Smooth muscle cell (in vitro differentiated cells): Measurements from ENCODE around the gene GAS7. TPM values are rescaled to one million over a fixed set of nuclear protein-coding genes. Genes with fewer than 3 reads are reported as not detected.

Source experiments
- DNase-seq: peaks from one replicate; lab custom pipeline; 2025; ENCODE audit not compliant: unreplicated experiment; lab: John Stamatoyannopoulos, UW
- H2AFZ ChIP-seq: fragments of 200-600 bp; sonication (generic); 2 replicates; pipeline ENCODE4 v1.6.0; 2016; ENCODE audit warnings: antibody characterized with exemption, low read depth, mild to moderate bottlenecking
- H3F3A ChIP-seq: fragments of 200-600 bp; sonication (generic); 2 replicates; pipeline ENCODE4 v1.6.0; 2017; ENCODE audit warnings: antibody characterized with exemption, low read depth
- H3K27ac ChIP-seq: fragments of 200-600 bp; sonication (generic); 2 replicates; pipeline ENCODE4 v1.5.1; 2016; ENCODE audit warnings: low read depth, mild to moderate bottlenecking
- H3K27me3 ChIP-seq: fragments of 200-600 bp; sonication (generic); 2 replicates; pipeline ENCODE4 v1.6.1; 2016; ENCODE audit warnings: low read depth, mild to moderate bottlenecking
- H3K36me3 ChIP-seq: fragments of 200-600 bp; sonication (generic); 2 replicates; pipeline ENCODE4 v1.5.1; 2016; ENCODE audit warnings: low read depth
- H3K4me1 ChIP-seq: fragments of 200-600 bp; sonication (generic); 2 replicates; pipeline ENCODE4 v1.5.1; 2016; ENCODE audit warnings: low read depth
- H3K4me2 ChIP-seq: fragments of 200-600 bp; sonication (generic); 2 replicates; pipeline ENCODE4 v1.6.0; 2016; ENCODE audit warnings: mild to moderate bottlenecking
- H3K4me3 ChIP-seq: fragments of 200-600 bp; sonication (generic); 2 replicates; pipeline ENCODE4 v1.5.1; 2016; ENCODE audit warnings: mild to moderate bottlenecking
- H3K79me2 ChIP-seq: fragments of 200-600 bp; sonication (generic); 2 replicates; pipeline ENCODE4 v1.6.0; 2016; ENCODE audit warnings: low read depth, mild to moderate bottlenecking
- H3K9ac ChIP-seq: fragments of 200-600 bp; sonication (generic); 2 replicates; pipeline ENCODE4 v1.6.0; 2016; ENCODE audit warnings: low read depth
- H3K9me3 ChIP-seq: fragments of 200-600 bp; sonication (generic); replicated peaks from 2 replicates; pipeline ENCODE4 v1.5.1; 2016; ENCODE audit warnings: low read depth
- H4K20me1 ChIP-seq: fragments of 200-600 bp; sonication (generic); 2 replicates; pipeline ENCODE4 v1.6.0; 2016; ENCODE audit warnings: low read depth
- WGBS: methylation state at CpG from one replicate; pipeline ENCODE4 v1.1.7; 2016; ENCODE audit warnings: low lambda C conversion rate; 5-methylcytosine and 5-hydroxymethylcytosine counted together
- polyA plus RNA-seq: library from polyadenylated mRNA; unstranded; fragments of >200 nt; fragmentation: Nextera tagmentation; extraction: Ambion mirVana; gene quantifications from 2 replicates; pipeline ENCODE4 v1.2.1, GENCODE V29; 2016
- total RNA-seq: library from RNA; depleted of rRNA; stranded (reverse); fragments of >200 nt; gene quantifications from 2 replicates; pipeline ENCODE4 v1.2.3, GENCODE V29; 2014
- TF ChIP-seq, protein P1 (sequence below): fragments of 200-600 bp; sonication (generic); IDR thresholded peaks from 2 replicates; pipeline ENCODE4 v1.5.1; 2017; ENCODE audit warnings: borderline replicate concordance, mild to moderate bottlenecking, antibody characterized with exemption; ENCODE audit not compliant: insufficient read depth, poor library complexity, severe bottlenecking

The GAS7 gene
- total and polyA plus RNA-seq, 2 experiments from 2014 or later: 86.8 to 103 TPM

DNA sequence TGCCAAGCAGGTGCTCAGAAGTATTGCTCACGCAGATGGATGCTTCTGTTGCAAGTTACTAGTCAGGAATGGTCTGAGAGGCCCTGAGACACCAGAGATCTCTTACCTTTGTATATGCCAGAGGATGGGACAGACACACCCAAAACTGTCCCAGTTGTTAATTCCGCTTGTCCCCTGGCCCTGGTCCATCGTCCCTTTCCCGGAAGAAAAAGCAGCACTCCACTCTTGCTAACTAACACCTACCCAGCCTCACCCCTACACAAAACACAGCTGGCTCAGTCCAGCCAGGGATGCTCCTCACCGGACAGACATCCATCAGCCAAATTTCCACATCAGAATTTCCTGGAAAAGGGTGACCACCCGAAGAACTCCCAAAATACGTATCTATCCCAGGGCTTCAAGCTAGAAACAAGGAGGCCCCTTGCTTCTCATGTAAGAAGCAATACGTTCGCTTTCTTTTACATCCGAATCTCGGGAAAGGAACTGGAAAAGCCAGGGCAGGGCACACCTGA lies 2.0 kb downstream of the GAS7 start:
- Histone ChIP-seq H3K36me3 (no peaks in the 10 kb centered on the region), H3K4me1 (peaks cover 11% of the 10 kb centered on the region), H3K27ac (peak overlapping the region; percentile 59), H2AFZ (no peak overlapping the region), H3K4me3 (peak overlapping the region; percentile 93), H3F3A (peaks cover 40% of the 10 kb centered on the region), H3K27me3 (no peaks in the 10 kb centered on the region), H3K79me2 (peaks cover 72% of the 10 kb centered on the region), H3K9ac (peak overlapping the region; percentile 76), H4K20me1 (peaks cover 51% of the 10 kb centered on the region), H3K4me2 (peak overlapping the region; percentile 86), H3K9me3 (no peaks in the 10 kb centered on the region)
- WGBS: 96% methylated on average over 11 of the region's 11 CpGs
- DNase-seq: no peak
- TF ChIP-seq, protein P1, sequence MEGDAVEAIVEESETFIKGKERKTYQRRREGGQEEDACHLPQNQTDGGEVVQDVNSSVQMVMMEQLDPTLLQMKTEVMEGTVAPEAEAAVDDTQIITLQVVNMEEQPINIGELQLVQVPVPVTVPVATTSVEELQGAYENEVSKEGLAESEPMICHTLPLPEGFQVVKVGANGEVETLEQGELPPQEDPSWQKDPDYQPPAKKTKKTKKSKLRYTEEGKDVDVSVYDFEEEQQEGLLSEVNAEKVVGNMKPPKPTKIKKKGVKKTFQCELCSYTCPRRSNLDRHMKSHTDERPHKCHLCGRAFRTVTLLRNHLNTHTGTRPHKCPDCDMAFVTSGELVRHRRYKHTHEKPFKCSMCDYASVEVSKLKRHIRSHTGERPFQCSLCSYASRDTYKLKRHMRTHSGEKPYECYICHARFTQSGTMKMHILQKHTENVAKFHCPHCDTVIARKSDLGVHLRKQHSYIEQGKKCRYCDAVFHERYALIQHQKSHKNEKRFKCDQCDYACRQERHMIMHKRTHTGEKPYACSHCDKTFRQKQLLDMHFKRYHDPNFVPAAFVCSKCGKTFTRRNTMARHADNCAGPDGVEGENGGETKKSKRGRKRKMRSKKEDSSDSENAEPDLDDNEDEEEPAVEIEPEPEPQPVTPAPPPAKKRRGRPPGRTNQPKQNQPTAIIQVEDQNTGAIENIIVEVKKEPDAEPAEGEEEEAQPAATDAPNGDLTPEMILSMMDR: no peak

DNA sequence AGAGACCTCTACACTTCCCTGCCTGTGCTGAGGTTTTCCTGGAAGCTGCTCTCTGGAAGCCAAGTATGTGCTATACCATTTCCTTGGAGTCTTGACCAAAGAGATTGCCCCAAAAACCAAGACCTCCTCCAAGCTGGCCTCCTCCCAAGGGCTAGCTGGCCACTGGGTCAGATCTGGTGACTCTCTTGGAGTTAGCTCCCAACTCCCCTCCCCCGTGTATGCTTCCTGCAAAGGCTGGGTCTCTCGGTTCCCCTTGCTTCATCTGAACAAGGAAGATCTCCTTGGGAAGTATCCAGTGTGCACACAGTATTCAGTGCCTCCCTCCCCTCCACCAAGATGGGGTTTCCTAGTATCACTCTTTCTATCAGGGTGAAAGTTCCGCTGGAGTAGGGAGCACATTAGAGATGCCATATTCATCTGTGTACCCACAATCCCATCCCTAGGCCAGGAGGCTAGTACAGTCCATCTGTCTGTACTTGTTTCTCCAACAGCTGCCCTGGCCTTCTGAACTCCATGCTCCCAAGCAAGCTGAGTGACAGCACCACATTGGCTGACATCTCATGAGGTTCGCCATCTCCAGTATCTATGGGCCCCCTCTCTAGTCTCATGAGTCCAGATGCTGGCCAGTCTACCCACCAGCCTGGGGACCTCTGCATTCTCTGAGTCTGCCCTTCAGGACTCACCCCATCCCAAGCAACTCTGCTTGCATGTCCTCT lies 3.2 kb downstream of the GAS7 start:
- peaks cover 84% of the 10 kb centered on the region for H3K79me2 ChIP-seq
- H3K9me3 ChIP-seq: no peaks in the 10 kb centered on the region
- H3K4me3 ChIP-seq: peak overlapping the region; percentile 93
- H3K9ac ChIP-seq: no peak overlapping the region
- peaks cover 32% of the 10 kb centered on the region for H3F3A ChIP-seq
- no peaks in the 10 kb centered on the region for H3K36me3 ChIP-seq
- no peak for DNase-seq
- WGBS: 96% methylated on average over 4 of the region's 4 CpGs
- H4K20me1 ChIP-seq: peaks cover 63% of the 10 kb centered on the region
- H3K4me1 ChIP-seq: peaks cover 11% of the 10 kb centered on the region
- H3K27ac ChIP-seq: peak overlapping the region; percentile 28
- no peak overlapping the region for H2AFZ ChIP-seq
- TF ChIP-seq, protein P1: no peak
- H3K4me2 ChIP-seq: peak overlapping the region; percentile 86
- H3K27me3 ChIP-seq: no peaks in the 10 kb centered on the region

DNA sequence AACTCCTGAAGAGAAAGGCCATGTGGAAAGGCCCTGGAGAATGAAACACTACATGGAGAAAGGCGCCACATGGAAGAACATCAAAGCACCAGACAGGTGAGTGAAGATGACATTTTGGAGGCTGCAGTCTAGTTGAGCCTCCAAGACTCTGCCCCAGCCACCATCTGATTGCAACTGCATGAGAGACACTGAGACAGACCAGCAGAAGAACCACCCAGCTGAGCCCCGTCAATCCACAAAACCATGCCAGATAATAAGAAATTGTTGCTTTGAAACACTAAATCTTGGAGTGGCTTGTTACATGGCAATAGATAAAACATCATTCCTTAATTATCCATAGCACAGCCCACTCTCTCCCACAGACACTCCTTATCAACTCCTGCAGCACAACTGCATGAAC lies 4.8 kb downstream of the GAS7 start:
- peaks cover 97% of the 10 kb centered on the region for H3K79me2 ChIP-seq
- H3F3A ChIP-seq: peaks cover 22% of the 10 kb centered on the region
- H3K9me3 ChIP-seq: no peaks in the 10 kb centered on the region
- no peaks in the 10 kb centered on the region for H3K36me3 ChIP-seq
- peaks cover 80% of the 10 kb centered on the region for H4K20me1 ChIP-seq
- H3K4me3 ChIP-seq: no peak overlapping the region
- peak overlapping the region; percentile 23 for H3K4me2 ChIP-seq
- DNase-seq: no peak
- 93% methylated on average over 2 of the region's 2 CpGs for WGBS
- no peak overlapping the region for H2AFZ ChIP-seq
- H3K4me1 ChIP-seq: peaks cover 8% of the 10 kb centered on the region
- TF ChIP-seq, protein P1: no peak
- no peak overlapping the region for H3K9ac ChIP-seq
- peak overlapping the region; percentile 87 for H3K27ac ChIP-seq
- H3K27me3 ChIP-seq: no peaks in the 10 kb centered on the region
